Adrenal gland (tissue), 5 donors: ENCODE data around the gene CLASP1.

Experiments used
- POLR2A ChIP-seq, 2 donors: fragments of 450-650 bp; IDR thresholded peaks; one replicate each; pipeline ENCODE4 v1.6.1; 2017; ENCODE audit warnings: antibody characterized with exemption in 2 of 2, mild to moderate bottlenecking in 2 of 2, moderate library complexity in 1 of 2
- TF ChIP-seq, protein P1 (sequence below), 6 experiments: fragments of 450-650 bp in 4 of 6; fragments of 200-600 bp in 2 of 6; sonication (generic) in 1 of 6; IDR thresholded peaks; 1 replicate in 5 of 6; 2 replicates in 1 of 6; pipeline versions ENCODE4 v1.5.1 to v1.8.0; 2016 to 2021; ENCODE audit warnings: antibody characterized with exemption in 6 of 6, mild to moderate bottlenecking in 2 of 6, moderate library complexity in 1 of 6
- donor health status: DM: no; HTN: no; CAD: no.

DNA sequence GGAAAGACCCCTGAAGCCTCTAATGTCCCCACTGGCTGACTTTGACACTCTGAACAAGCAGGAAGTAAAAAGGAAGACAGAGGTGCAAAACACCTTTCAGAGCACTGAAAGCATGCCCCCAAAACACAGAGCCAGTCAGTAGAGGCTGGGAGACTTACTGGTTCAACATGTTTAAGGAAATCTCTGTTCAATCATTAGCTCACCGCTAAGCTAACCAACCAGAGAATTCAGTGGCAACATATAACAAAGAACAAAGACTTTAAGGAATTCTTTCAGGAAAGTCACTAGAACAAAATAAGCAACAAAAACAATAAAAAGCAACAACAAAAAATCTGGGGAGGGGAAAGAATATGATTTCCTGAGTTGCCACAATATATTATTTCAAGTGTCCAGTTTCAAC is 142.6 kb downstream of the CLASP1 start:
- TF ChIP-seq, protein P1, sequence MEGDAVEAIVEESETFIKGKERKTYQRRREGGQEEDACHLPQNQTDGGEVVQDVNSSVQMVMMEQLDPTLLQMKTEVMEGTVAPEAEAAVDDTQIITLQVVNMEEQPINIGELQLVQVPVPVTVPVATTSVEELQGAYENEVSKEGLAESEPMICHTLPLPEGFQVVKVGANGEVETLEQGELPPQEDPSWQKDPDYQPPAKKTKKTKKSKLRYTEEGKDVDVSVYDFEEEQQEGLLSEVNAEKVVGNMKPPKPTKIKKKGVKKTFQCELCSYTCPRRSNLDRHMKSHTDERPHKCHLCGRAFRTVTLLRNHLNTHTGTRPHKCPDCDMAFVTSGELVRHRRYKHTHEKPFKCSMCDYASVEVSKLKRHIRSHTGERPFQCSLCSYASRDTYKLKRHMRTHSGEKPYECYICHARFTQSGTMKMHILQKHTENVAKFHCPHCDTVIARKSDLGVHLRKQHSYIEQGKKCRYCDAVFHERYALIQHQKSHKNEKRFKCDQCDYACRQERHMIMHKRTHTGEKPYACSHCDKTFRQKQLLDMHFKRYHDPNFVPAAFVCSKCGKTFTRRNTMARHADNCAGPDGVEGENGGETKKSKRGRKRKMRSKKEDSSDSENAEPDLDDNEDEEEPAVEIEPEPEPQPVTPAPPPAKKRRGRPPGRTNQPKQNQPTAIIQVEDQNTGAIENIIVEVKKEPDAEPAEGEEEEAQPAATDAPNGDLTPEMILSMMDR (IDR thresholded peaks at IDR 0.05) = no peak
- no peak for TF ChIP-seq POLR2A (IDR thresholded peaks at IDR 0.05)
